ENCODE measurements around the gene GRIK5. TPM values are rescaled to one million over a fixed set of nuclear protein-coding genes. Genes with fewer than 3 reads are reported as not detected.

Gene GRIK5
- polyA plus RNA-seq, 1 donor from 2014 or later, result 22.4 TPM

DNA sequence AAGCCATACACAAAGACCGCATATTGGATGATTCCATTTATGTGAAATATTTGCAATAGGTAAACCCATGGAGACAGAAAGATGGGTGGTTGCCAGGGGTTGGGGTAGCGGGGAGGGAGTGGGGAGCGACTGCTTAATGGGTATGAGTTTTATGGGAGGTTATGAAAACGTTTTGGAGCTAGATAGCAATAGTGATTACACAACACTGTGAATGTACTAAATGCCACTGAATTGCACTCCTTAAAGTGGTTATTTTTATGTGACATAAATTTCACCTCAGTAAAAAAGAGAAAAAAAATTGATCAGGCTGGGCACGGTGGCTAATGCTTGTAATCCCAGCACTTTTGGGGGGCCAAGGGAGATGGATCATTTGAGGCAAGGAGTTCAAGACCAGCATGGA lies 36.6 kb downstream of the GRIK5 start:
- Histone ChIP-seq H3K4me3 (ENCODE audit: low read length) (no peak overlapping the region), H2AFZ (ENCODE audit: low read depth, low read length) (no peak overlapping the region), H3K27ac (ENCODE audit: low read length) (no peak overlapping the region), H3K4me2 (ENCODE audit: low read length) (no peak overlapping the region), H4K20me1 (ENCODE audit: insufficient read depth) (no peaks in the 10 kb centered on the region), H3K27me3 (ENCODE audit: insufficient read depth, low read depth, low read length) (no peaks in the 10 kb centered on the region), H3K9me3 (ENCODE audit: low read length) (no peaks in the 10 kb centered on the region), H3K9me2 (ENCODE audit: insufficient read depth, low read length) (no peaks in the 10 kb centered on the region), H3K9ac (ENCODE audit: low read length) (no peak overlapping the region), H3K79me2 (replicated peaks; ENCODE audit: insufficient read depth, low read length) (no peaks in the 10 kb centered on the region), H3F3A (ENCODE audit: insufficient read depth, low read length, poor library complexity, severe bottlenecking) (no peaks in the 10 kb centered on the region), H3K36me3 (ENCODE audit: insufficient read depth, low read length) (peaks cover 7% of the 10 kb centered on the region)
- TF ChIP-seq TAF1 (IDR thresholded peaks at IDR 0.05; ENCODE audit: low read depth) (no peak), SMC3 (conservative IDR thresholded peaks at IDR 0.05; ENCODE audit: poor library complexity) (no peak), POLR2AphosphoS5 (IDR thresholded peaks at IDR 0.05) (no peak), EP300 (conservative IDR thresholded peaks at IDR 0.05; ENCODE audit: poor library complexity, severe bottlenecking) (no peak), MXI1 (conservative IDR thresholded peaks at IDR 0.05; ENCODE audit: poor library complexity, severe bottlenecking) (no peak), EZH2 (IDR thresholded peaks at IDR 0.05; ENCODE audit: borderline replicate concordance, insufficient read depth, low read length, poor library complexity, severe bottlenecking) (no peak), RAD21 (conservative IDR thresholded peaks at IDR 0.05) (no peak)
- TF ChIP-seq, protein P1, sequence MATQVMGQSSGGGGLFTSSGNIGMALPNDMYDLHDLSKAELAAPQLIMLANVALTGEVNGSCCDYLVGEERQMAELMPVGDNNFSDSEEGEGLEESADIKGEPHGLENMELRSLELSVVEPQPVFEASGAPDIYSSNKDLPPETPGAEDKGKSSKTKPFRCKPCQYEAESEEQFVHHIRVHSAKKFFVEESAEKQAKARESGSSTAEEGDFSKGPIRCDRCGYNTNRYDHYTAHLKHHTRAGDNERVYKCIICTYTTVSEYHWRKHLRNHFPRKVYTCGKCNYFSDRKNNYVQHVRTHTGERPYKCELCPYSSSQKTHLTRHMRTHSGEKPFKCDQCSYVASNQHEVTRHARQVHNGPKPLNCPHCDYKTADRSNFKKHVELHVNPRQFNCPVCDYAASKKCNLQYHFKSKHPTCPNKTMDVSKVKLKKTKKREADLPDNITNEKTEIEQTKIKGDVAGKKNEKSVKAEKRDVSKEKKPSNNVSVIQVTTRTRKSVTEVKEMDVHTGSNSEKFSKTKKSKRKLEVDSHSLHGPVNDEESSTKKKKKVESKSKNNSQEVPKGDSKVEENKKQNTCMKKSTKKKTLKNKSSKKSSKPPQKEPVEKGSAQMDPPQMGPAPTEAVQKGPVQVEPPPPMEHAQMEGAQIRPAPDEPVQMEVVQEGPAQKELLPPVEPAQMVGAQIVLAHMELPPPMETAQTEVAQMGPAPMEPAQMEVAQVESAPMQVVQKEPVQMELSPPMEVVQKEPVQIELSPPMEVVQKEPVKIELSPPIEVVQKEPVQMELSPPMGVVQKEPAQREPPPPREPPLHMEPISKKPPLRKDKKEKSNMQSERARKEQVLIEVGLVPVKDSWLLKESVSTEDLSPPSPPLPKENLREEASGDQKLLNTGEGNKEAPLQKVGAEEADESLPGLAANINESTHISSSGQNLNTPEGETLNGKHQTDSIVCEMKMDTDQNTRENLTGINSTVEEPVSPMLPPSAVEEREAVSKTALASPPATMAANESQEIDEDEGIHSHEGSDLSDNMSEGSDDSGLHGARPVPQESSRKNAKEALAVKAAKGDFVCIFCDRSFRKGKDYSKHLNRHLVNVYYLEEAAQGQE (IDR thresholded peaks at IDR 0.05; ENCODE audit: borderline replicate concordance), result no peak
- TF ChIP-seq, protein P2, sequence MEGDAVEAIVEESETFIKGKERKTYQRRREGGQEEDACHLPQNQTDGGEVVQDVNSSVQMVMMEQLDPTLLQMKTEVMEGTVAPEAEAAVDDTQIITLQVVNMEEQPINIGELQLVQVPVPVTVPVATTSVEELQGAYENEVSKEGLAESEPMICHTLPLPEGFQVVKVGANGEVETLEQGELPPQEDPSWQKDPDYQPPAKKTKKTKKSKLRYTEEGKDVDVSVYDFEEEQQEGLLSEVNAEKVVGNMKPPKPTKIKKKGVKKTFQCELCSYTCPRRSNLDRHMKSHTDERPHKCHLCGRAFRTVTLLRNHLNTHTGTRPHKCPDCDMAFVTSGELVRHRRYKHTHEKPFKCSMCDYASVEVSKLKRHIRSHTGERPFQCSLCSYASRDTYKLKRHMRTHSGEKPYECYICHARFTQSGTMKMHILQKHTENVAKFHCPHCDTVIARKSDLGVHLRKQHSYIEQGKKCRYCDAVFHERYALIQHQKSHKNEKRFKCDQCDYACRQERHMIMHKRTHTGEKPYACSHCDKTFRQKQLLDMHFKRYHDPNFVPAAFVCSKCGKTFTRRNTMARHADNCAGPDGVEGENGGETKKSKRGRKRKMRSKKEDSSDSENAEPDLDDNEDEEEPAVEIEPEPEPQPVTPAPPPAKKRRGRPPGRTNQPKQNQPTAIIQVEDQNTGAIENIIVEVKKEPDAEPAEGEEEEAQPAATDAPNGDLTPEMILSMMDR (IDR thresholded peaks at IDR 0.05; ENCODE audit: poor library complexity, severe bottlenecking), result no peak

DNA sequence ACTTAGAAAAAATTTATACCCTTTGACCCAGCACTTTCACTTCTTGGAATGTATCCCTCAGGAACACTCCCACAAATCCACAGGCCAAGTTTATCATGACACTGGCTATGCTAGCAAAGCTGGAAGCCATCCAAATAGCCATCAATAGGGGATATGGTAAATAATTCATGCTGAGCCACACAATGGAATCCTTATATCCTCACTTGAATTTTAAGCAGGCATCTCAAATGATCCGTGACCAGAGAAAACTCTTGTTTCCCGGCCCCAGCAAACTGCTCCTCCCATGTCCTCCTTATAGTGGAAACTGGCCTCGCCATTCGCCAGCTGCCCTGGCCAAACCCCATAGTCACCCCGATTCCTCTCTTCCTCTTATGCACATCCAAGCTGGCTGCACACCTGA lies 37.6 kb downstream of the GRIK5 start:
- H3F3A ChIP-seq (ENCODE audit: insufficient read depth, low read length, poor library complexity, severe bottlenecking), result no peaks in the 10 kb centered on the region
- H3K9me3 ChIP-seq (ENCODE audit: low read length), result no peaks in the 10 kb centered on the region
- TF ChIP-seq, protein P2 (IDR thresholded peaks at IDR 0.05; ENCODE audit: poor library complexity, severe bottlenecking), result no peak
- TF ChIP-seq MXI1 (conservative IDR thresholded peaks at IDR 0.05; ENCODE audit: poor library complexity, severe bottlenecking), result no peak
- TF ChIP-seq TAF1 (IDR thresholded peaks at IDR 0.05; ENCODE audit: low read depth), result no peak
- TF ChIP-seq, protein P1 (IDR thresholded peaks at IDR 0.05; ENCODE audit: borderline replicate concordance), result no peak
- no peak for TF ChIP-seq RAD21 (conservative IDR thresholded peaks at IDR 0.05)
- no peak for TF ChIP-seq EZH2 (IDR thresholded peaks at IDR 0.05; ENCODE audit: borderline replicate concordance, insufficient read depth, low read length, poor library complexity, severe bottlenecking)
- TF ChIP-seq SMC3 (conservative IDR thresholded peaks at IDR 0.05; ENCODE audit: poor library complexity), result no peak
- no peak for TF ChIP-seq EP300 (conservative IDR thresholded peaks at IDR 0.05; ENCODE audit: poor library complexity, severe bottlenecking)
- no peak for TF ChIP-seq POLR2AphosphoS5 (IDR thresholded peaks at IDR 0.05)
- no peak overlapping the region for H3K4me2 ChIP-seq (ENCODE audit: low read length)
- no peaks in the 10 kb centered on the region for H3K27me3 ChIP-seq (ENCODE audit: insufficient read depth, low read depth, low read length)
- no peaks in the 10 kb centered on the region for H4K20me1 ChIP-seq (ENCODE audit: insufficient read depth)
- no peak overlapping the region for H3K9ac ChIP-seq (ENCODE audit: low read length)
- no peak overlapping the region for H2AFZ ChIP-seq (ENCODE audit: low read depth, low read length)
- no peak overlapping the region for H3K4me3 ChIP-seq (ENCODE audit: low read length)
- no peaks in the 10 kb centered on the region for H3K79me2 ChIP-seq (replicated peaks; ENCODE audit: insufficient read depth, low read length)
- peaks cover 3% of the 10 kb centered on the region for H3K36me3 ChIP-seq (ENCODE audit: insufficient read depth, low read length)
- no peak overlapping the region for H3K27ac ChIP-seq (ENCODE audit: low read length)
- no peaks in the 10 kb centered on the region for H3K9me2 ChIP-seq (ENCODE audit: insufficient read depth, low read length)
